ENCODE measurements around the gene BEST1. TPM values are rescaled to one million over a fixed set of nuclear protein-coding genes. Genes with fewer than 3 reads are reported as not detected.

The BEST1 gene
- total RNA-seq, 1 experiment from 2014 or later = 2.3 TPM

DNA sequence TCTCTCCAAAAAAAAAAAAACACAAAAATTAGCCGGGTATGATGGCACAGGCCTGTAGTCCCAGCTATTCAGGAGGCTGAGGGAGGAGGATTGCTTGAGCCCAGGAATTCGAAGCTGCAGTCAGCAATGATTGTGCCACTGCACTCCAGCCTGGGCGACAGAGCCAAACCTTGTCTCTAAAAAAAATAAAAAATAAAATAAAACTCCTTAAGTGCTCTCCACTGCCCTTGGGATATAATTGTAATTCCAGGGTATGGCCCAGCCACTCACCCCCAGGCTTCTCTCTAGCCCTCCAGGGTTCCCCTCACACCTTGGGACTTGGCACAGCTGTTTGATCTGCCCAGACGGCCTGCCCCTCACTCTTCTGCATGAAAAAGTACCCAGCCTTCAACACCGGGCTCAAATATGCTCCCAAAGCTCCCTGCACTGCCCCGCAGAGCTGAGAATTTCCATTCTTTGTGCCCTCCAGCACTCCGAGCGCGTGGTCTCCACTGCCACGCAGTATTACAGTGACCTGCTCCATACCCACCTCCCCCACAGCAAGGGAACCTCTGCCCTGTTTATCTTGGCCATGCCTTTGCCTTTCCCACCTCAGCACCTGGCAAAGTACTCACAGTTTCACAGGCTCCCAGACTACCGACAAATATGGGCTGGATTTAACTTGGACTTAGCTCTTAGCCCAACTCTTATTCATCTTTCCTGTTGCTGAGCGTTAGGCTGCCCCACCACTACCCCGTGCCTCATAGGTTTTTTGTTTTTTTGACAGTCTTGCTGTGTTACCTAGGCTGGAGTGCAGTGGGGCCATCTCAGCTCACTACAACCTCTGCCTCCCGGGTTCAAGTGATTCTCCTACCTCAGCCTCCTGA is 24.8 kb downstream of the BEST1 start:
- Histone ChIP-seq H3K9me3 (ENCODE audit: control insufficient read depth in 1 of 2, insufficient read depth in 1 of 2, low read depth in 1 of 2, low read length in 2 of 2) (no peaks in the 10 kb centered on the region), H3K4me1 (ENCODE audit: control insufficient read depth in 1 of 2, insufficient read depth in 2 of 2, low read length in 2 of 2) (peaks cover 37 to 39% of the 10 kb centered on the region in 2 experiments), H3K27me3 (ENCODE audit: insufficient read depth, low read length) (no peaks in the 10 kb centered on the region), H3K4me2 (ENCODE audit: low read length) (no peak overlapping the region), H3K79me2 (ENCODE audit: insufficient read depth, low read length) (no peaks in the 10 kb centered on the region), H3K4me3 (replicated peaks in 1 of 2; ENCODE audit: low read depth in 1 of 2, low read length in 2 of 2) (no peak overlapping the region), H4K20me1 (ENCODE audit: insufficient read depth) (no peaks in the 10 kb centered on the region), H3K9me2 (ENCODE audit: insufficient read depth) (no peaks in the 10 kb centered on the region), H3K36me3 (ENCODE audit: control insufficient read depth in 1 of 2, insufficient read depth in 2 of 2, low read length in 2 of 2) (no peaks in the 10 kb centered on the region), H3K27ac (ENCODE audit: low read depth, low read length) (no peak overlapping the region), H2AFZ (ENCODE audit: low read depth, low read length, poor library complexity, severe bottlenecking) (no peak overlapping the region), H3K9ac (ENCODE audit: low read length) (no peak overlapping the region)
- no peak for TF ChIP-seq TCF7L2 (IDR thresholded peaks at IDR 0.05; ENCODE audit: borderline replicate concordance, extremely low read depth, insufficient read depth, insufficient read length)
- TF ChIP-seq POLR2A (IDR thresholded peaks at IDR 0.05; ENCODE audit: borderline replicate concordance, extremely low read depth, insufficient read depth, insufficient read length) = no peak
- no peak for TF ChIP-seq EZH2phosphoT487 (IDR thresholded peaks at IDR 0.05; ENCODE audit: borderline replicate concordance)
- TF ChIP-seq ELF1 (IDR thresholded peaks at IDR 0.05; ENCODE audit: borderline replicate concordance, low read depth) = no peak
- TF ChIP-seq FOSL1 (IDR thresholded peaks at IDR 0.05; ENCODE audit: low read depth) = no peak
- no peak for TF ChIP-seq JUND (IDR thresholded peaks at IDR 0.05)
- TF ChIP-seq CBX3 (IDR thresholded peaks at IDR 0.05; ENCODE audit: low read depth) = no peak
- no peak for TF ChIP-seq SRF (IDR thresholded peaks at IDR 0.05; ENCODE audit: low read depth)
- no peak for TF ChIP-seq POLR2AphosphoS5 (IDR thresholded peaks at IDR 0.05; ENCODE audit: low read depth, low read length)
- no peak for TF ChIP-seq YY1 (IDR thresholded peaks at IDR 0.05; ENCODE audit: extremely low read depth, insufficient replicate concordance, low read depth, low read length)
- TF ChIP-seq EZH2 (IDR thresholded peaks at IDR 0.05) = no peak
- TF ChIP-seq SP1 (IDR thresholded peaks at IDR 0.05; ENCODE audit: low read depth) = no peak
- TF ChIP-seq ZBTB33 (IDR thresholded peaks at IDR 0.05; ENCODE audit: extremely low read depth, insufficient replicate concordance, low read length) = no peak
- no peak for TF ChIP-seq ZFX (IDR thresholded peaks at IDR 0.05)
- no peak for TF ChIP-seq EGR1 (IDR thresholded peaks at IDR 0.05; ENCODE audit: low read depth)
- TF ChIP-seq, protein P1, sequence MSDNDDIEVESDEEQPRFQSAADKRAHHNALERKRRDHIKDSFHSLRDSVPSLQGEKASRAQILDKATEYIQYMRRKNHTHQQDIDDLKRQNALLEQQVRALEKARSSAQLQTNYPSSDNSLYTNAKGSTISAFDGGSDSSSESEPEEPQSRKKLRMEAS (IDR thresholded peaks at IDR 0.05) = no peak
- no peak for TF ChIP-seq CEBPB (IDR thresholded peaks at IDR 0.05; ENCODE audit: low read depth)
- TF ChIP-seq, protein P2, sequence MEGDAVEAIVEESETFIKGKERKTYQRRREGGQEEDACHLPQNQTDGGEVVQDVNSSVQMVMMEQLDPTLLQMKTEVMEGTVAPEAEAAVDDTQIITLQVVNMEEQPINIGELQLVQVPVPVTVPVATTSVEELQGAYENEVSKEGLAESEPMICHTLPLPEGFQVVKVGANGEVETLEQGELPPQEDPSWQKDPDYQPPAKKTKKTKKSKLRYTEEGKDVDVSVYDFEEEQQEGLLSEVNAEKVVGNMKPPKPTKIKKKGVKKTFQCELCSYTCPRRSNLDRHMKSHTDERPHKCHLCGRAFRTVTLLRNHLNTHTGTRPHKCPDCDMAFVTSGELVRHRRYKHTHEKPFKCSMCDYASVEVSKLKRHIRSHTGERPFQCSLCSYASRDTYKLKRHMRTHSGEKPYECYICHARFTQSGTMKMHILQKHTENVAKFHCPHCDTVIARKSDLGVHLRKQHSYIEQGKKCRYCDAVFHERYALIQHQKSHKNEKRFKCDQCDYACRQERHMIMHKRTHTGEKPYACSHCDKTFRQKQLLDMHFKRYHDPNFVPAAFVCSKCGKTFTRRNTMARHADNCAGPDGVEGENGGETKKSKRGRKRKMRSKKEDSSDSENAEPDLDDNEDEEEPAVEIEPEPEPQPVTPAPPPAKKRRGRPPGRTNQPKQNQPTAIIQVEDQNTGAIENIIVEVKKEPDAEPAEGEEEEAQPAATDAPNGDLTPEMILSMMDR (IDR thresholded peaks at IDR 0.05 in 2 of 3, conservative IDR thresholded peaks at IDR 0.05 in 1 of 3; ENCODE audit: borderline replicate concordance in 1 of 3, insufficient read depth in 1 of 3, low read depth in 2 of 3, low read length in 2 of 3) = no peak
- TF ChIP-seq, protein P3, sequence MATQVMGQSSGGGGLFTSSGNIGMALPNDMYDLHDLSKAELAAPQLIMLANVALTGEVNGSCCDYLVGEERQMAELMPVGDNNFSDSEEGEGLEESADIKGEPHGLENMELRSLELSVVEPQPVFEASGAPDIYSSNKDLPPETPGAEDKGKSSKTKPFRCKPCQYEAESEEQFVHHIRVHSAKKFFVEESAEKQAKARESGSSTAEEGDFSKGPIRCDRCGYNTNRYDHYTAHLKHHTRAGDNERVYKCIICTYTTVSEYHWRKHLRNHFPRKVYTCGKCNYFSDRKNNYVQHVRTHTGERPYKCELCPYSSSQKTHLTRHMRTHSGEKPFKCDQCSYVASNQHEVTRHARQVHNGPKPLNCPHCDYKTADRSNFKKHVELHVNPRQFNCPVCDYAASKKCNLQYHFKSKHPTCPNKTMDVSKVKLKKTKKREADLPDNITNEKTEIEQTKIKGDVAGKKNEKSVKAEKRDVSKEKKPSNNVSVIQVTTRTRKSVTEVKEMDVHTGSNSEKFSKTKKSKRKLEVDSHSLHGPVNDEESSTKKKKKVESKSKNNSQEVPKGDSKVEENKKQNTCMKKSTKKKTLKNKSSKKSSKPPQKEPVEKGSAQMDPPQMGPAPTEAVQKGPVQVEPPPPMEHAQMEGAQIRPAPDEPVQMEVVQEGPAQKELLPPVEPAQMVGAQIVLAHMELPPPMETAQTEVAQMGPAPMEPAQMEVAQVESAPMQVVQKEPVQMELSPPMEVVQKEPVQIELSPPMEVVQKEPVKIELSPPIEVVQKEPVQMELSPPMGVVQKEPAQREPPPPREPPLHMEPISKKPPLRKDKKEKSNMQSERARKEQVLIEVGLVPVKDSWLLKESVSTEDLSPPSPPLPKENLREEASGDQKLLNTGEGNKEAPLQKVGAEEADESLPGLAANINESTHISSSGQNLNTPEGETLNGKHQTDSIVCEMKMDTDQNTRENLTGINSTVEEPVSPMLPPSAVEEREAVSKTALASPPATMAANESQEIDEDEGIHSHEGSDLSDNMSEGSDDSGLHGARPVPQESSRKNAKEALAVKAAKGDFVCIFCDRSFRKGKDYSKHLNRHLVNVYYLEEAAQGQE (IDR thresholded peaks at IDR 0.05; ENCODE audit: low read depth) = no peak
- no TSS peak for BruUV-seq (replicated peaks)
- ChIA-PET POLR2A (no interaction called here), CTCF (no interaction called here), RAD21 (ENCODE audit: low non-redundant PET in 1 of 2, low total read pairs in 2 of 2, uncharacterized antibody in 2 of 2, unreplicated experiment in 2 of 2) (no interaction called here)
- intact Hi-C loops (cut with micrococcal nuclease) = no loop called here
- ATAC-seq (no peak), DNase-seq (ENCODE audit: low read depth, low spot score) (no peak)

All from HCT116 (cell line).